ENCODE results near the gene ARHGAP10. TPM values are rescaled to one million over a fixed set of nuclear protein-coding genes. Genes with fewer than 3 reads are reported as not detected.
A peak's percentile ranks its signal among the peaks of the same experiment; 100 is the strongest.

Gene ARHGAP10
- total and polyA plus RNA-seq, 10 of the 15 experiments (the other 5 are each of a cell fraction or from before 2014, with no cell fraction given): 1.3 to 25.8 (median 17.2) TPM

GRCh38 chr4:147735413-147736301 is 3.8 kb downstream of the ARHGAP10 start (continued):
- TF ChIP-seq, protein P1, sequence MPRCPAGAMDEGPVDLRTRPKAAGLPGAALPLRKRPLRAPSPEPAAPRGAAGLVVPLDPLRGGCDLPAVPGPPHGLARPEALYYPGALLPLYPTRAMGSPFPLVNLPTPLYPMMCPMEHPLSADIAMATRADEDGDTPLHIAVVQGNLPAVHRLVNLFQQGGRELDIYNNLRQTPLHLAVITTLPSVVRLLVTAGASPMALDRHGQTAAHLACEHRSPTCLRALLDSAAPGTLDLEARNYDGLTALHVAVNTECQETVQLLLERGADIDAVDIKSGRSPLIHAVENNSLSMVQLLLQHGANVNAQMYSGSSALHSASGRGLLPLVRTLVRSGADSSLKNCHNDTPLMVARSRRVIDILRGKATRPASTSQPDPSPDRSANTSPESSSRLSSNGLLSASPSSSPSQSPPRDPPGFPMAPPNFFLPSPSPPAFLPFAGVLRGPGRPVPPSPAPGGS (IDR thresholded peaks at IDR 0.05; ENCODE audit: borderline replicate concordance, insufficient read depth, low read depth, low read length, poor library complexity, severe bottlenecking): no peak
- TF ChIP-seq PKNOX1 (IDR thresholded peaks at IDR 0.05) (no peak), DPF2 (IDR thresholded peaks at IDR 0.05) (peak; percentile 29; the same call in 1 of the 2 replicates), ZNF217 (IDR thresholded peaks at IDR 0.05) (no peak; the same call in 1 of the 2 replicates), EP300 (IDR thresholded peaks at IDR 0.05; ENCODE audit: borderline replicate concordance in 1 of 2, control insufficient read depth in 1 of 2, low read depth in 2 of 2, low read length in 2 of 2) (no peak; a peak in 1 of 4 replicates), KDM1A (IDR thresholded peaks at IDR 0.05; ENCODE audit: borderline replicate concordance) (no peak), SMARCA5 (IDR thresholded peaks at IDR 0.05) (no peak), ZNF274 (IDR thresholded peaks at IDR 0.05; ENCODE audit: insufficient read depth, insufficient read length) (no peak), SMAD5 (IDR thresholded peaks at IDR 0.05; ENCODE audit: low read depth) (no peak), SKIL (IDR thresholded peaks at IDR 0.05; ENCODE audit: low read depth, poor library complexity, severe bottlenecking) (peak; percentile 67), IRF4 (IDR thresholded peaks at IDR 0.05; ENCODE audit: low read depth, low read length) (0 out of 2 replicates have a peak, but pooled peaks have one; percentile 16), TARDBP (IDR thresholded peaks at IDR 0.05; ENCODE audit: borderline replicate concordance) (no peak), MAX (IDR thresholded peaks at IDR 0.05; ENCODE audit: low read depth, low read length) (no peak), BMI1 (IDR thresholded peaks at IDR 0.05; ENCODE audit: borderline replicate concordance) (no peak), CHD1 (IDR thresholded peaks at IDR 0.05; ENCODE audit: low read depth, low read length) (no peak), NFYB (IDR thresholded peaks at IDR 0.05; ENCODE audit: insufficient read depth, low read depth, low read length) (no peak), E2F4 (IDR thresholded peaks at IDR 0.05; ENCODE audit: low read depth, low read length) (no peak), CEBPB (IDR thresholded peaks at IDR 0.05; ENCODE audit: borderline replicate concordance in 1 of 2, low read depth in 2 of 2, low read length in 2 of 2) (no peak; a peak in 1 of 4 replicates)
- TF ChIP-seq, protein P2, sequence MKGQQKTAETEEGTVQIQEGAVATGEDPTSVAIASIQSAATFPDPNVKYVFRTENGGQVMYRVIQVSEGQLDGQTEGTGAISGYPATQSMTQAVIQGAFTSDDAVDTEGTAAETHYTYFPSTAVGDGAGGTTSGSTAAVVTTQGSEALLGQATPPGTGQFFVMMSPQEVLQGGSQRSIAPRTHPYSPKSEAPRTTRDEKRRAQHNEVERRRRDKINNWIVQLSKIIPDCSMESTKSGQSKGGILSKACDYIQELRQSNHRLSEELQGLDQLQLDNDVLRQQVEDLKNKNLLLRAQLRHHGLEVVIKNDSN (IDR thresholded peaks at IDR 0.05; ENCODE audit: borderline replicate concordance, extremely low read length, insufficient read depth, low read depth, low read length): no peak
- TF ChIP-seq, protein P3, sequence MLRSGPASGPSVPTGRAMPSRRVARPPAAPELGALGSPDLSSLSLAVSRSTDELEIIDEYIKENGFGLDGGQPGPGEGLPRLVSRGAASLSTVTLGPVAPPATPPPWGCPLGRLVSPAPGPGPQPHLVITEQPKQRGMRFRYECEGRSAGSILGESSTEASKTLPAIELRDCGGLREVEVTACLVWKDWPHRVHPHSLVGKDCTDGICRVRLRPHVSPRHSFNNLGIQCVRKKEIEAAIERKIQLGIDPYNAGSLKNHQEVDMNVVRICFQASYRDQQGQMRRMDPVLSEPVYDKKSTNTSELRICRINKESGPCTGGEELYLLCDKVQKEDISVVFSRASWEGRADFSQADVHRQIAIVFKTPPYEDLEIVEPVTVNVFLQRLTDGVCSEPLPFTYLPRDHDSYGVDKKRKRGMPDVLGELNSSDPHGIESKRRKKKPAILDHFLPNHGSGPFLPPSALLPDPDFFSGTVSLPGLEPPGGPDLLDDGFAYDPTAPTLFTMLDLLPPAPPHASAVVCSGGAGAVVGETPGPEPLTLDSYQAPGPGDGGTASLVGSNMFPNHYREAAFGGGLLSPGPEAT (IDR thresholded peaks at IDR 0.05; ENCODE audit: low read depth): no peak

Data from GM12878 (cell line).